ENCODE data around the gene LILRA2. TPM values are rescaled to one million over a fixed set of nuclear protein-coding genes. Genes with fewer than 3 reads are reported as not detected.

Gene LILRA2
- total and polyA plus RNA-seq, 2 of the 13 experiments (the other 11 are each of a cell fraction or from before 2014, with no cell fraction given): 0.53 TPM; not detected in 1

GRCh38 chr19:54600212-54600611 lies 26.6 kb downstream of the LILRA2 start (continued):
- no peak for TF ChIP-seq NR0B2 (CRISPR knock-in tag; IDR thresholded peaks at IDR 0.05)

- Histone ChIP-seq H3K27ac (ENCODE audit: extremely low read length, insufficient read depth, low read length) (no peak overlapping the region), H3K79me2 (ENCODE audit: insufficient read depth, low read length) (no peaks in the 10 kb centered on the region), H3K4me1 (ENCODE audit: insufficient read depth, low read length) (no peaks in the 10 kb centered on the region), H3K4me2 (ENCODE audit: low read depth, low read length) (no peak overlapping the region), H3K36me3 (replicated peaks in 1 of 2; ENCODE audit: control insufficient read depth in 1 of 2, insufficient read depth in 2 of 2, low read length in 2 of 2) (no peaks in the 10 kb centered on the region), H2AFZ (ENCODE audit: low read length) (no peak overlapping the region), H4K20me1 (ENCODE audit: insufficient read depth, low read length) (no peaks in the 10 kb centered on the region), H3K4me3 (replicated peaks in 1 of 3; ENCODE audit: insufficient read depth in 1 of 3, low read depth in 2 of 3, low read length in 3 of 3) (no peak overlapping the region), H3K9me3 (ENCODE audit: low read length) (no peaks in the 10 kb centered on the region), H3K27me3 (ENCODE audit: control insufficient read depth in 1 of 2, insufficient read depth in 2 of 2, low read length in 2 of 2) (peaks cover 0 to 12% of the 10 kb centered on the region in 2 experiments; a peak in 2 of 5 replicates), H3K9ac (ENCODE audit: insufficient read depth, low read depth, low read length) (no peak overlapping the region)
- no TSS peak for BruUV-seq (replicated peaks)
- ChIA-PET CTCF (ENCODE audit: low intra/inter-chr PET ratio, low total read pairs) (no interaction called here), POLR2A (no interaction called here)
- 0% methylated on average over 4 of the region's 4 CpGs for WGBS (ENCODE audit: low lambda C conversion rate)
- FAIRE-seq: no peak
- in situ Hi-C loops (cut with HindIII; ENCODE audit: extremely low pct_ligation_motif_present, low pct_unique_long_range_greater_than_20kb): no loop called here
- ATAC-seq: no peak
- TF ChIP-seq MIXL1 (CRISPR knock-in tag; IDR thresholded peaks at IDR 0.05) (no peak), ZNF597 (CRISPR knock-in tag; IDR thresholded peaks at IDR 0.05) (no peak), PRPF4 (IDR thresholded peaks at IDR 0.05; ENCODE audit: low read depth, low read length, poor library complexity, severe bottlenecking) (no peak), LRRFIP1 (CRISPR knock-in tag; conservative IDR thresholded peaks at IDR 0.05) (no peak), MYPOP (CRISPR knock-in tag; IDR thresholded peaks at IDR 0.05) (no peak), ZNF34 (CRISPR knock-in tag; IDR thresholded peaks at IDR 0.05; ENCODE audit: borderline replicate concordance) (no peak), ZNF496 (CRISPR knock-in tag; IDR thresholded peaks at IDR 0.05; ENCODE audit: insufficient replicate concordance) (no peak), SMAD9 (CRISPR knock-in tag; IDR thresholded peaks at IDR 0.05) (no peak), NFE2 (CRISPR knock-in tag; IDR thresholded peaks at IDR 0.05) (no peak), KLF16 (CRISPR knock-in tag; IDR thresholded peaks at IDR 0.05) (no peak), ZNF605 (CRISPR knock-in tag; IDR thresholded peaks at IDR 0.05) (no peak), HNRNPH1 (optimal IDR thresholded peaks at IDR 0.05; ENCODE audit: low read depth, low read length) (no peak), ZNF567 (CRISPR knock-in tag; IDR thresholded peaks at IDR 0.05; ENCODE audit: borderline replicate concordance) (no peak), ZNF557 (CRISPR knock-in tag; IDR thresholded peaks at IDR 0.05) (no peak), EZH2 (conservative IDR thresholded peaks at IDR 0.05; ENCODE audit: low read depth, low read length) (no peak), ZNF234 (CRISPR knock-in tag; conservative IDR thresholded peaks at IDR 0.05) (no peak)
- intact Hi-C loops (cut with micrococcal nuclease; ENCODE audit: unreplicated experiment): no loop called here
- DNase-seq (ENCODE audit: low spot score): no peak
These were observed 32.6 kb downstream of the LILRA2 start for GRCh38 chr19:54606230-54606629.
